ENCODE data around the gene CRB2. TPM values are rescaled to one million over a fixed set of nuclear protein-coding genes. Genes with fewer than 3 reads are reported as not detected.

CRB2 gene
- total RNA-seq, 4 donors from 2014 or later, result 2.2 to 19.4 (median 3.1) TPM

GRCh38 chr9:123314617-123315016 is 41.4 kb upstream of the CRB2 start:
- TF ChIP-seq CTCF (IDR thresholded peaks at IDR 0.05), result no peak
- no peak for TF ChIP-seq POLR2A (IDR thresholded peaks at IDR 0.05)
- Histone ChIP-seq H3K9me3 (no peaks in the 10 kb centered on the region), H3K27ac (no peak overlapping the region), H3K4me3 (no peak overlapping the region), H3K36me3 (no peaks in the 10 kb centered on the region), H3K27me3 (no peaks in the 10 kb centered on the region), H3K4me1 (no peaks in the 10 kb centered on the region)
- intact Hi-C loops (cut with DNase I; ENCODE audit: low total_unique reads), result no loop called here
- no peak for DNase-seq

- intact Hi-C loops (cut with DNase I; ENCODE audit: low total_unique reads), result no loop called here
- Histone ChIP-seq H3K36me3 (no peaks in the 10 kb centered on the region), H3K27me3 (no peaks in the 10 kb centered on the region), H3K27ac (no peak overlapping the region), H3K4me1 (no peaks in the 10 kb centered on the region), H3K4me3 (no peak overlapping the region), H3K9me3 (no peaks in the 10 kb centered on the region)
- no peak for DNase-seq
- TF ChIP-seq POLR2A (IDR thresholded peaks at IDR 0.05) (no peak), CTCF (IDR thresholded peaks at IDR 0.05) (no peak)
Measured at GRCh38 chr9:123315635-123316034, 40.4 kb upstream of the CRB2 start.

GRCh38 chr9:123316053-123316718 is 39.8 kb upstream of the CRB2 start:
- Histone ChIP-seq H3K9me3 (no peaks in the 10 kb centered on the region), H3K27me3 (no peaks in the 10 kb centered on the region), H3K27ac (no peak overlapping the region), H3K4me1 (no peaks in the 10 kb centered on the region), H3K4me3 (no peak overlapping the region), H3K36me3 (no peaks in the 10 kb centered on the region)
- intact Hi-C loops (cut with DNase I; ENCODE audit: low total_unique reads), result no loop called here
- TF ChIP-seq POLR2A (IDR thresholded peaks at IDR 0.05) (no peak), CTCF (IDR thresholded peaks at IDR 0.05) (no peak)
- no peak for DNase-seq

- Histone ChIP-seq H3K36me3 (no peaks in the 10 kb centered on the region), H3K9me3 (no peaks in the 10 kb centered on the region), H3K4me3 (no peak overlapping the region), H3K27me3 (no peaks in the 10 kb centered on the region), H3K4me1 (no peaks in the 10 kb centered on the region), H3K27ac (no peak overlapping the region)
- intact Hi-C loops (cut with DNase I; ENCODE audit: low total_unique reads), result no loop called here
- DNase-seq, result peak in 1 of 2 donors; percentile 36
- TF ChIP-seq POLR2A (IDR thresholded peaks at IDR 0.05) (no peak), CTCF (IDR thresholded peaks at IDR 0.05) (no peak)
Measured at GRCh38 chr9:123318202-123318601, 37.8 kb upstream of the CRB2 start.

- Histone ChIP-seq H3K9me3 (no peaks in the 10 kb centered on the region), H3K27me3 (no peaks in the 10 kb centered on the region), H3K4me3 (no peak overlapping the region), H3K36me3 (no peaks in the 10 kb centered on the region), H3K27ac (peak overlapping the region in 1 of 2 donors; percentile 18), H3K4me1 (no peaks in the 10 kb centered on the region)
- DNase-seq, result peak; percentile 29 to 46
- no peak for TF ChIP-seq POLR2A (IDR thresholded peaks at IDR 0.05)
- TF ChIP-seq CTCF (IDR thresholded peaks at IDR 0.05), result no peak
- intact Hi-C loops (cut with DNase I; ENCODE audit: low total_unique reads), result no loop called here
Measured at GRCh38 chr9:123318961-123319421, 37.0 kb upstream of the CRB2 start.
